Kidney glomerular epithelial cell (primary cell): Measurements from ENCODE around the gene UPK3BL2.
"Not testable (repeated sequence)": the region's sequence is repeated elsewhere in the genome, so short reads cannot be mapped to it uniquely, and the experiment has no call there.

ENCODE experiments used
- DNase-seq: peaks from one replicate; lab custom pipeline; 2025; lab: John Stamatoyannopoulos, UW

UPK3BL2 gene, protein sequence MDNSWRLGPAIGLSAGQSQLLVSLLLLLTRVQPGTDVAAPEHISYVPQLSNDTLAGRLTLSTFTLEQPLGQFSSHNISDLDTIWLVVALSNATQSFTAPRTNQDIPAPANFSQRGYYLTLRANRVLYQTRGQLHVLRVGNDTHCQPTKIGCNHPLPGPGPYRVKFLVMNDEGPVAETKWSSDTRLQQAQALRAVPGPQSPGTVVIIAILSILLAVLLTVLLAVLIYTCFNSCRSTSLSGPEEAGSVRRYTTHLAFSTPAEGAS

DNA sequence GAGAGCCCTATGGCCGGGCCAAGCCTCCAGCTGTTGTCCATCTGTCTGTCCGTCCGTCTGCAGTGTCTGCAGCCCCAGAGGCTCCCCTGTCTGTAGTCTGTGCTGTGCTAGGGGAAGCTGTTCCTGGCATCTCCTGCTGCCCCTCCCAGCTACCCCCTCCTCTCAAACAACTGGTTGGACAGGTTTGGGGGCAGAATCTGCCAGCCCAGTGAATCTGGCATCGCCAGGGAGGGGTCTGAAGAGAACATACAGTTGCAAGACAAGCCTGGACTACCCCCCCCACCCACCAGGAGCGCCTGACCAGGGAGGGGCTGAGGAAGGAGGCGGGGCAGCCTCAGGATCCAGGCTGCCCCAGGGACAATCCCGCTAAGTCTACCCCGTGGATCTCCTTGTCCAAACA is at the start of gene UPK3BL2:
TSS of gene UPK3BL2 (minus strand) at position 101 of the 400 bp plus-strand sequence. CDS start at position 41, 60 bp downstream.
- not testable (repeated sequence) for DNase-seq

DNA sequence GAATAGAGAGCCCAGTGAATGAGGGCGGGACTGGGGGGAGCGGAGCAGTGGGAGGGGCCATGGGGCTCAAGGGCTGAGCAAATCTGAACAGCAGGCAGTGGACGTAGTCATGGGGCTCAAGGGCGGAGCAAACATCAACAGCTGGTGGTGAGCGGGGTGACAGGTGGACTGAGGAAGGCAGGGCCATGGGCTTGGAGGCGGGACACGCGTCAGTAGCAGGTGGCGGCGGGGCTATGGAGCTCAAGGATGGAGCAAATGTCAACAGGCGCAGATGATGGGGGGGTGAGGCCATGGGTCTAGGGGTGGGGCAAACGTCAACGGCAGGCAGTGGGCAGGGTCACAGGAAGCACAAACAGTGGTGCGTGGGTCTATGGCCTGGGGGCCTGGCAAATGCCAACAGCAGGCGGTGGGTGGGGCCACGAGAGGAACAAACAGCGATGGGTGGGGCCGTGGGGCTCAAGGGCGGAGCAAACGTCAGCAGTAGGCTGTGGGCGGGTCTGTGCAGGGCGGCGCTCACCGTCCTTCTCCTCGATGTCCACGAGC is 49.1 kb upstream of the UPK3BL2 start:
- not testable (repeated sequence) for DNase-seq

DNA sequence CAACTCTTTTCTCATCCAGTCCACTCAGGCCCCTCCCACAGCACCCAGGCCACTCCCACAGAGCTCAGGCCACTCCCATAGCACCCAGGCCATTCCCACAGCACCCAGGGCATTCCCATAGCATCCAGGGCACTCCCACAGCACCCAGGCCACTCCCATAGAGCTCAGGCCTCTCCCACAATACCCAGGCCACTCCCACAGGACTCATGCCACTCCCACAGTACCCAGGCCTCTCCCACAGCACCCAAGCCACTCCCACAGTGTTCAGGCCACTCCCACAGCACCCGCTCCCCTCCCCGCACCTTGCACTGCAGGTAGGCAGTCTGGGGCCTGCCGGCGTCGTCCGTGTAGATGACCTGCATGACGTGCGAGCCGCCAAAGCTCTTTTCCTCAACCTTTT is 46.4 kb upstream of the UPK3BL2 start:
- DNase-seq: not testable (repeated sequence)

DNA sequence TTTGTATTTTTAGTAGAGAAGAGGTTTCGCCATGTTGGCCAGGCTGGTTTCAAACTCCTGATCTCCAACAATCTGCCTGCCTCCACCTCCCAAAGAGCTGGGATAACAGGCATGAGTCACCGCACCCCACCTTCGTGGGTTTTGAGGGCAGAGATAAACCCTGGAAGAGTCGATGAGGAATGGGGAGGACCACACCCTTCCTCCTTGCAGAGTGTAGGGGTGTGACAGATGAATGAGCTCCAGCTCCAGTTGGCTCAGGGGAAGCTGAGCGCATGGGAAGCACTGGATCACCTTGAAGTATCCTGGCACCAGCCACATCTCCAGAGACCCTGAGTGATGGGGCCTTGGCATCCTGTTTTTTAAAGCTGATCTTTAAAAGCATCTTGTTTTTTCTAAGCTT is 40.0 kb upstream of the UPK3BL2 start:
- not testable (repeated sequence) for DNase-seq

DNA sequence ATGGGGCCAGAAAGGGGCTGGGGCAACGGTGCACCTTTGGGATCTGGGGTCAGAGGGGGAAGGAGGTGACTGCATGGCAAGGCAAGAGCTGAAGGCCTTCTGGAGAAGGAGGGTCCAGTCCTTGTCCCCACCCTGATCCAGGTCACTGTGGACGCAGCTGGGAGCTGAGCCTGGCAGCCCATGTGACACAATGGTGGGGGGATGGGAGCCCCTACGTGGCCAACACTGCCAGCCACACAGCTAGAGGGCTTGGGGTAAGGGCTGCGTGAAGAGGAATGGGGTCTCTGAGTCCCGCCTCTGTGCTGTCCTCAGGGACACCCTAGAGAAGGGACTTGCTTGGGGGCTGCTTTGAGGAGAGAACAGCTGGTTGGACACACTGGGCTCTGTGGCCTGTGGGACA is 38.2 kb upstream of the UPK3BL2 start:
- not testable (repeated sequence) for DNase-seq

DNA sequence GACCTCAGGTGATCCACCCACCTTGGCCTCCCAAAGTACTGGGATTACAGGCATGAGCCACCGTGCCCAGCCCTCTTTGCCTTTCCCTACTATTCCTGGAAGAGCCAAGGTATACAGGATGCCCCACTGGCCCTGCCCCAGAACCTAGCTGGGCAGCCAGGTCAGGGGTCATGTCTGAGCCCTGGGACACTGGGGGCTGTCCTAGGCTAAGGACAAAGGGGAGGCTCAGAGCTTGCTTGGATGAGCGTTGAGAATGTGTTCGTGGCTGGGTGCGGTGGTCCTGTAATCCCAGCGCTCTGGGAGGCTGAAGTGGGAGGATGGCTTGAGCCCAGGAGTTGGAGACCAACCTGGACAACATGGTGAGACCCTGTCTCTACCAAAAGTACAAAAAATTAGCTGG is 35.0 kb upstream of the UPK3BL2 start:
- DNase-seq: not testable (repeated sequence)

DNA sequence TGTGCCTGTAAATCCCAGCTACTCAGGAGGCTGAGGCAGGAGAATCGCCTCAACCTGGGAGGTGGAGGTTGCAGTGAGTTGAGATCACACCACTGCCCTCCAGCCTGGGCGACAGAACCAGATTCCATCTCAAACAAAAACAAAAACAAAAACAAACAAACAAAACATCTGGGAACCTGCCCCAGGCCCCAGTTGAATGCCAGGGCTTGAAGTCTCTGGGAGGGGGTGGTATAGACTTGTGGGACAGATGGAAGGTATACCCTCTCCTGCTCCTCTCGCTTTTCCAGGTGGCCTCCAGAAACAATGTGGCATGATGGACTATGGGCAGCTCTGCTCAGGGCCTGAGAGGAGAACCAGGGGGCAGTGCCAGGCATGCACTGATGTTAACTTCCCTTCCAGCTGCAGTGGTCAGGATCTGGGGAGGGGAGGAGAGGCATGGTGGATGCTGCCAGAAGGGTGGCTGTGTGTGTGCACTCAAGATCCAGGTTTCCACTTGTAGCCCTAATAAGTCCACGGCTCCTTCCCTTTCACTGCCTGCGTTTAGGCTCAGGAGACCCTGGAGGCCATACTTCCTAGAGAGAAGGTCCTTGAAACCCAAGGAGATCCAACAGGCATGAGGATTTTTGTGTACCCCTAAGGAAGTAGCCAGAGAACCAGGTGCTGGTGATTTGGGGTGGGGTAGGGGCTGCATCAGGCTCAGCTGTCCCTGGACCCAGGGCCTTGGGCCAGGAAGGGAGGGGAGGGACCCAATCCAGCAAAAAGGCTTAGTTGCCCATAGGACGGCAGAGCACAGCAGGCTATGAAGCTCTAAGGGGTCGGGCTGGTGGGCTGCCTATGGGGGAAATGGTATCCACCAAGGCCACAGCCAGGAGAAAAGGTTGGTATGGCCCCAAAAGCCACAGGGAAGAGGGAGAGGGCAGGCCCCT is 34.1 kb upstream of the UPK3BL2 start:
- DNase-seq: not testable (repeated sequence)

DNA sequence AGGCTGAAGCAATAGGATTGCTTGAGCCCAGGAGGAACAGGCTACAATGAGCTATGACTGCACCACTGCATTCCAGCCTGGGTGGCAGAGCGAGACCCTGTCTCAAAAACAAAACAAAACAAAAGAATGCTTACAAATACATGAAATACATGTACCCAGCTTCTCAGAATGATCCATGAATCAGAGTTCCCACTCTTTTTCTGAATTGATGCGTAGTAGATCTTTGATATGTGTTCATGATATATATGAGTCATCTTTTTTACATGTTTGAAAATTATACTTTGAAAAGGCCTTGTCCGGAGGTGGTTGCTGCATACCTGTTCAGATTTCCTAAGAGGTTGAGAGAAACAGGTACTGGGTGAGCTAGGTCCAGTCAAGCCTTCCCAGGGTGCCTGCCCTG is 32.9 kb upstream of the UPK3BL2 start:
- not testable (repeated sequence) for DNase-seq

DNA sequence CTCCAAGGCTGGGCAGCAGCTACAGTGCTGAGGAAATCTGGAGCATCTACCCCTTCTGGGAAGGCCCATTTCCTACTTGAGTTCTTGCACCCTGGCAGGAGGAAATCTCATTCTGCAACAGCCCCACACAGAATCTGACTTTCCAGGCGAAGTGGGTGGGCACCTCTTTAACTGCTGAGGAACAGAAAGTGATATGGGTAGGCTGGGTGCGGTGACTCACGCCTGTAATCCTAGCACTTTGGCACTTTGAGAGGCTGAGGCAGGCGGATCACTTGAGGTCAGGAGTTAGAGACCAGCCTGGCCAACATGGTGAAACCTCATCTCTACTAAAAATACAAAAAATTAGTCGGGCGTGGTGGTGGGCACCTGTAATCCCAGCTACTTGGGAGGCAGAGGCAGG is 31.1 kb upstream of the UPK3BL2 start:
- not testable (repeated sequence) for DNase-seq

DNA sequence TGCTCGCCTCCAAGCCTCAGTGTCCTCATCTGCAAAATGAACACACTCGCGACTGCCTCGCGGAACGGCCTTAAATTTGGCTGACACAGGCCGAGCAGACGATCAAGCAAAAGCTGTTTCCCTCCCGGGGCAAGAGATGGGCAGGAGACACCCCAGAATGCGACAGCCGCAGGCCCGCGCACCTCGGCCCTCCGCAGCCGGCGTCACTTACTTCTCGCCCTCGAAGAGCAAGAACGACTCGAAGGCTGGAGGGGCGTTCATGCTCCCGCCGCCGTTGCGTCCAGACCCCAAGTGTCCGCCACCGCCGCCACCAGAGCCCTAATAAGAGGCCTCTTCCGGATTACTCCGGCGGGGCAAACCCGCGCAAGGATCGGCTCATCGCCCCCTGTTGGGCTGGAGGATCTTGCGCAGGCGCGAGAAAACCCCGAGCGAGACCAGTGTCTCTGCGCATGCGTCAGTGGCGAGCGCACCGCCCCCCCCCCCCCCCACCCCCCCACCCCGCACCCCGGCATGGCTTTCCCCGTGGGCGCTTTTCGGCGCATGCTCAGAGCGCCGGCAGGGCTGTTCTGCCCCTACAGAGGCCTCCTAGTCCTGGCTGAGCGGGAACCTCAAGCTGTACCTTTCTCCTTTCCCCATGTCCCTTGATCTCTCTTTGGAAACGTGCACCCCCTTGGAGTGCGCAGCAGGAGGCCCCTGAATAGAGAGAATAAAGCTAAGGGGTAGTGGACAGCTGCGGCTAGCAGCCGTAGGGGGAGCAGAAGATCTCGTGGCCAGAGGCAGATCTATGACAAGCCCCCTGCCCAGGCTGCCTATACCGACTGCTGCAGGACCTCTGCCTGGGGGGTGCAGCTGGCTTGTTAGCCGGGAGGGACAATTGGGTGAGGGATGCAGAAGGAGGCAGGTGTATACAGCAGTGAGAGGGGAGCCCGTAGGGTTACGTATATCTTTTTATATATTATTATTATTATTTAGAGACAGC is 29.1 kb upstream of the UPK3BL2 start, which contains the start of gene POLR2J3:
TSS of gene POLR2J3 (minus strand) at position 323 of the 979 bp plus-strand sequence. CDS start at position 261, 62 bp downstream.
- not testable (repeated sequence) for DNase-seq

DNA sequence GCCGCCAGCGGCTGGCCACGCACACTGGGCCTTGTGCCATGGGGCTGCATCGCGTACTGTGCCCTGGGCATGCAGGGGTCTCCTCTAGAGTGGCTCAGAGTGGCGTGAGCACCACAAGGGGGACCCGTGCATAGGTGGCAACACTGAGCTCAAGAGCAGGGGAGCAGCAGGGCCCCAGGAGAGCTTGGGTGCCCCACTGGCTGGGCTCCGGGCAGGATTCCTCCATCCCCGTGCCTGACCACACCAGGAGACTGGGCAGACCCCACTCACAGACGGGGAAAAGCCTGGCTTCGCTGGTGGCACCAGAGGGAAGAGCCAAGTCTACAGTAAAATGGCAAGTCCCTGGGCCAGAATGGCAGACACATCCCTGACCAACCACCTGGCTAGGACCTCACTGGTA is 25.1 kb upstream of the UPK3BL2 start:
- DNase-seq: not testable (repeated sequence)

DNA sequence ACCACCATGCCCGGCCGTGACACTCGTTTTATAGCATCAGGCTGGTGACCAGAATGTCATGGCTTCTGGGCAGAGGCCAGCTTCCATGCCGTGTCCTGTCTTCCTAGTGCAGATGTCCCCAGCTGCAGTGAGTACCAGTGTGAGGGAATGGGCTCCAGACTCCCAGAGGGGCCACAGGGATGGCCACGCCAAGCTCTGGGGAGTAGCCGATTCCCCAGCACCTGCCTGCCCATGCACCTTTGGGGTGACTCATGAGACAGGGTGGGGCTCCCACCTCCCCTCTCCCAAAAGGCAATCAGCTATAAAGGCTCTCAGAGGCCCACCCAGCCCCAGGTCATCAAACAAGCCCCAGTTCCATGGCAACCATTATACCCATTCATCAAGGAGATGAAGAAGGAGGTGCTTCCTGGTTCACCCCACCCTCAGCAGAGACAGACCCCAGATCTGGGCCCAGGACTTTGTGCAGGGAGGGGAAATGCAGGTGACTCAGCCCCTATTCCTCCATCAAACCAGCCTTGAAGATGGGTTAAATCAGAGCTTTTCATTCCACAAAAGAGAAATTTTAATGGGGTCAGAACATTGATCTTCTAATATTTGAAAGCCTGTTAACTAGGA is 7.4 kb upstream of the UPK3BL2 start, which contains the start of gene SPDYE2:
TSS of gene SPDYE2 (plus strand) at position 419 of the 615 bp plus-strand sequence. CDS start 2,030 bp downstream, outside the sequence.
- DNase-seq: not testable (repeated sequence)

DNA sequence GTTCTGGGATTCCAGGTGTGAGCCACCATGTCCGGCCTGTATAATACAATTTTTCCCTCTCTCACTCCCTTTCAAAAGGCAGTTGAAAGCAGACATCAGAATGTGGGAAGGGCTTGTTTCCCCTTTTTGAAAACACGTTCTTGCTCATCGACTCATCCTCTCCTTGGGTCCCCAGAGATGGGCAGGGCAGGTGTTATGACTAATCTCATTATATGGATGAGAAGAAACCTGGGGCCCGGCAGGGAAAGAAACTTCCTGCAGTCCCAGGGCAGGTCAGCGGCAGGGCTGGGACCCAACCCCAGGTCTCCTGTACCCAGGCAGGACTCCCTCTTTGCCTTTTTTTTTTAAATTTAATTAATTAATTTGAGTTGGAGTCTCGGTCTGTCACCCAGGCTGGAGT is 2.9 kb upstream of the UPK3BL2 start:
- not testable (repeated sequence) for DNase-seq

DNA sequence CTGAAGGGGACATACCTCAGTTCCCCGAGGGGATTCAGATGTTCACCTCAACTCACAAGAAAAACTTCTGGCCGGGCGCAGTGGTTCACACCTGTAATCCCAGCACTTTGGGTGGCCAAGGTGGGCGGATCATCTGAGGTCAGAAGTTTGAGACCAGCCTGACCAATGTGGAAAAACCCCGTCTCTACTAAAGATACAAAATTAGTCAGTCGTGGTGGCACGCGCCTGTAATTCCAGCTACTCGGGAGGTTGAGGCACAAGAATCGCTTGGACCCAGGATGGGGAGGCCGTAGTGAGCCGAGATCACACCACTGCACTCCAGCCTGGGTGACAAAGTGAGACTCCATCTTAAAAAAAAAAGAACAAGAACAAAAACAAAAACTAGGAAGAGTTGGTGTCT is 1.8 kb upstream of the UPK3BL2 start:
- not testable (repeated sequence) for DNase-seq

DNA sequence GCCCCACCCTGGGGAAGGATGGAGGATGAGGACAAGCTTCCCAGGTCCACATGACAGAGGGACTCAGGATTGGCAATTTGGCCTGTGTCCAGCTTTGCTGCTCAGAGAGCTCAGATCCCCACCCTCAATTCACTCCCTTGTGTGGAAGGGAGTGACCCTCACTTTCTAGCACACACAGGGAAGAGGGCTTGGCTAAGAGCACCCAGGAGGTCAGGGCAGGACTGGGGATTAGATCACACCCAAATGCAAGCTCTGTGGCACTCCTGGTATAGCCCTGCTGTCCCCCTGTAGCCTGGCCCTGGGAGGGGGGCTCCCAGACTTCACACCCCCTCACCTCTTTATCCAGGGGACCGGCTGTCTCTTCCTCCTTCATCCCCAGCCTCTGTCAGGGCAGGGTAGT is 876 bp upstream of the UPK3BL2 start:
- not testable (repeated sequence) for DNase-seq

DNA sequence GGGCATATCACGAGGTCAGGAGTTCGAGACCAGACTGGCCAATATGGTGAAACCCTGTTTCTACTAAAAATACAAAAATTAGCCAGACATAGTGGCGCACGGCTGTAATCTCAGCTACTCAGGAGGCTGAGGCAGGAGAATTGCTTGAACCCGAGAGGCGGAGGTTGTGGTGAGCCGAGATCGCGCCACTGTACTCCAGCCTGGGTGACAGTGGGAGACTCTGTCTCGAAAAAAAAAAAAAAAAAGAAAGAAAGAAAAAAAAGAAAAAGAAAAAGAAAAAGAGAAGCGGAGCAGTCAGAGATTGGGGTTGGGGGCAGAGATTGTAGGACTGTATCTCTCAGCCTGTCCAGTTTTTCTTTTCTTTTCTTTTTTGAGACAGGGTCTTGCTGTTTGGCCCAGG is 725 bp downstream of the UPK3BL2 start:
- not testable (repeated sequence) for DNase-seq

DNA sequence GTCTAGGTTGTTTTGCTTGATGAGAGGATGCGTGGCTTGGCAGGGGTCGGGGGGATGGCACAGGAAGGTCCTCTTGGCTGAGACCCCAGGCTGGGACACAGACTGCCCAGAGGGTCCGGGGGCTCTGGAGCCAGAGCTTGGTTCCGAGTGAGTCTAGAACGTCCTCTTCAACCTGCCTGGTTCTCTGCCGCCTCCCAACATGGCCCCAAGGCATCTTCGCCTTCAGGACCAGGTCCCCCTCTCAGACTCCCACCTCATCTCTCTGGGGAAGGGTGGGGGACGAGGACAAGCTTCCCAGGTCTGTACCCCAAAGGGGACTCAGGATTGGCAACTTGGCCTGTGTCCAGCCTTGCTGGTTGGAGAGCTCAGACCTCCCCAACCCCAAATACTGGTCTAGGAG is 1.4 kb downstream of the UPK3BL2 start:
- DNase-seq: not testable (repeated sequence)

DNA sequence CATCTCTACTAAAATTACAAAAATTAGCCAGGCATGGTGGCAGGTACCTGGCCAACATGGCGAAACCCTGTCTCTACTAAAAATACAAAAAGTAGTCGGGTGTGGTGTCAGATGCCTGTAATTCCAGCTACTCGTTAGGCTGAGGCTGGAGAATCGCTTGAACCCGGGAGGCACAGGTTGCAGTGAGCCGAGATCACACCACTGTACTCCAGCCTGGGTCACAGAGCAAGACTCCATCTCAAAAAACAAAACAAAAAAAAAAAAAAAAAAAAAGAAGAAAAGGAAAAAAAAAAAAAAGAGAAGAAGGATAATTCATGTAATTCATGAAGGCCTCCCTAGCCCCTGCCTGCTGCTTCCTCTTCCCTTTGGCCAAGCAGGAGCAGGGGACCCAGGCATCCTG is 2.9 kb downstream of the UPK3BL2 start:
- not testable (repeated sequence) for DNase-seq

DNA sequence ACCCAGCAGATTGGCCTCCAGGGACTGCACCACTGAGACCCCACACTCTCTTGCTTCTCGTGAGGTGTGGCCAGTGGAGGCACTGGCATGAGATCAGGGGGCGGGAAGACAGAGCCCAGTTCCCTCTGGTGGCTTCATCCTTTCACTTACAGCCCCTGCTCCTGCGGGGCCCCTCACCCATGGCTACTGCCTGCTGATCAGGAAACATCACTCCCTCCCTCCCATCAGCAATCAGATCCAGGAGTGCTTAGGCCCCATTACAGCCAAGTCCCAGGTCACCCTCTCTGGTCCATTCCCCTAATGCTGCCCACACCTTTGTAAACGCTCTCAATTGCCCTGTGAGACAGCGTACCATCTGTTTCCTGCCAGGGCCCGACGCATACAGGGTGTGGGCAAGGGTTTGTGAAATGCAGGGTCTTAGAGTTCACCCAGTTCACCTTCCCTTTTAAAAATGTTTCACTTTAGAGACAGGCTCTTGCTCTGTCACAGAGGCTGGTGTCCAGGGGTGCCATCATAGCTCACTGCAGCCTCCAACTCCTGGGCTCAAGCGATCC is 8.4 kb downstream of the UPK3BL2 start:
- not testable (repeated sequence) for DNase-seq

DNA sequence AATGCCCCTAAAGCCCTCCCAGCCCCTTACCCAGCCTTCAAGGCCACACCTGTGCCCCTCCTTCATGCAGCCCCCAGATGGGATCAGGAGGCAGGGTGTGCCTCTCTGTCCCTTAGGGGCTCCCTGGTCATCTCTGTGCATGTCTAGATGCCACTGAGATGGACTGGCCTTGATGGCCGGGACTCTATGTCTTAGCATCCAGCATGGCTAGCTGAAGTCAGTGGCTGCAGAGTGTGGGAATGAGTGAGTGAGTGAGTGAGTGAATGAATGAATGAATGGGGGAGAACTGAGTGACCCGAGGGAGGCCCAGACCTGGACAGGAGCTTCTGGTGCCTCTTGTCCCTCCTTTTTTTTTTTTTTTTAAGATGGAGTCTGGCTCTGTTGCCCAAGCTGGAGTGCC is 11.4 kb downstream of the UPK3BL2 start:
- DNase-seq: not testable (repeated sequence)
